NCI-H2107 treated with DMSO at 0.1 percent for 48 hours (cell line): Measurements from ENCODE around the gene SLC44A3.
"Not testable (repeated sequence)": the region's sequence is repeated elsewhere in the genome, so short reads cannot be mapped to it uniquely, and the experiment has no call there.

Experiments used
- DNase-seq: peaks from one replicate; lab custom pipeline; 2025; ENCODE audit not compliant: unreplicated experiment; lab: John Stamatoyannopoulos, UW

Gene SLC44A3

GRCh38 chr1:94929351-94930217 is 109.4 kb downstream of the SLC44A3 start:
- no peak for DNase-seq

GRCh38 chr1:94931254-94931841 is 111.2 kb downstream of the SLC44A3 start:
- DNase-seq, result no peak

GRCh38 chr1:94934551-94934950 is 114.4 kb downstream of the SLC44A3 start:
- no peak for DNase-seq

GRCh38 chr1:94935034-94935433 is 114.9 kb downstream of the SLC44A3 start:
- no peak for DNase-seq

- DNase-seq, result no peak
These were observed 115.3 kb downstream of the SLC44A3 start for GRCh38 chr1:94935476-94935875.

GRCh38 chr1:94936861-94937620 is 116.9 kb downstream of the SLC44A3 start:
- DNase-seq, result no peak

GRCh38 chr1:94937820-94938219 is 117.7 kb downstream of the SLC44A3 start:
- DNase-seq, result no peak

- no peak for DNase-seq
These were observed 120.6 kb downstream of the SLC44A3 start for GRCh38 chr1:94940738-94941137.

GRCh38 chr1:94941480-94941879 is 121.3 kb downstream of the SLC44A3 start:
- DNase-seq, result not testable (repeated sequence)

- DNase-seq, result no peak
These were observed 122.3 kb downstream of the SLC44A3 start for GRCh38 chr1:94942171-94943128.
